ENCODE results near the gene EVL. TPM values are rescaled to one million over a fixed set of nuclear protein-coding genes. Genes with fewer than 3 reads are reported as not detected.

Gene EVL
- total and polyA plus RNA-seq, 2 donors (not counting 1 experiment from before 2014, with no cell fraction given): 23.5 to 28.1 TPM

GRCh38 chr14:100092832-100093231, 27.6 kb downstream of the EVL start:
- TF ChIP-seq CTCF (conservative IDR thresholded peaks at IDR 0.05 in 1 of 2, IDR thresholded peaks at IDR 0.05 in 1 of 2; ENCODE audit: low read depth in 1 of 2, low read length in 2 of 2) (no peak), EZH2 (IDR thresholded peaks at IDR 0.05; ENCODE audit: low read length, missing control alignments) (no peak)
- Histone ChIP-seq H3K4me2 (ENCODE audit: extremely low read depth, insufficient read depth, low read length) (no peak overlapping the region), H4K20me1 (ENCODE audit: control insufficient read depth, extremely low read depth, insufficient read depth, low read length) (no peaks in the 10 kb centered on the region), H3K27ac (ENCODE audit: insufficient read depth, low read length) (no peak overlapping the region), H3K4me3 (replicated peaks in 1 of 4; ENCODE audit: control extremely low read depth in 1 of 4, insufficient read depth in 1 of 4, low read depth in 3 of 4, low read length in 4 of 4) (no peak overlapping the region), H3K36me3 (ENCODE audit: control insufficient read depth, insufficient read depth, low read length) (no peaks in the 10 kb centered on the region), H3K9me3 (ENCODE audit: control insufficient read depth, insufficient read depth, low read depth, low read length) (no peaks in the 10 kb centered on the region), H3K79me2 (ENCODE audit: control insufficient read depth, insufficient read depth, low read length) (no peaks in the 10 kb centered on the region), H2AFZ (ENCODE audit: low read length) (no peak overlapping the region), H3K27me3 (ENCODE audit: control insufficient read depth, insufficient read depth, low read length) (no peaks in the 10 kb centered on the region), H3K4me1 (ENCODE audit: control insufficient read depth, extremely low read depth, insufficient read depth, low read length) (peaks cover 3% of the 10 kb centered on the region), H3K9ac (ENCODE audit: insufficient read depth, low read length) (no peak overlapping the region)
- no peak for DNase-seq (ENCODE audit: low read depth in 2 of 2)

DNA sequence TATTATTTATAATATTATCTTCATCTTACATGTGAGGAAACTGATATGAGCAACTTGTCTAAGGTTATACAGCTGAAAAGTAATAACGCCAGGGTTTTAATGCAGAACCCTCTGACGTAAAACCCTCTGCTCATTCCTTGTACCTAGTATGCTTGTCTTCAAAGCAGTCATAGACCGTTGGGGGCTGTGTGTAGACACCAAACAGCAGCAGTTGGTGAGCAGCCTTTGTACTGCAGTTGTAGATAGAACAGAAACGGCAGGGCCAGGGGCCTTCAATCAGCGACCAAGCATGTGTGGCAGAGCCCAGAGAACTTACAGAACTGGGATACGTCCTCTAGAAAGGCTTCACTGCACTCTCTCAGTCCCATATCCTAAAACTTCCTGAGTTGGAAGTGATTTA, 28.1 kb downstream of the EVL start:
- no peak for TF ChIP-seq CTCF (conservative IDR thresholded peaks at IDR 0.05 in 1 of 2, IDR thresholded peaks at IDR 0.05 in 1 of 2; ENCODE audit: low read depth in 1 of 2, low read length in 2 of 2)
- TF ChIP-seq EZH2 (IDR thresholded peaks at IDR 0.05; ENCODE audit: low read length, missing control alignments): no peak
- no peak for DNase-seq (ENCODE audit: low read depth in 2 of 2)
- Histone ChIP-seq H3K27ac (ENCODE audit: insufficient read depth, low read length) (no peak overlapping the region), H4K20me1 (ENCODE audit: control insufficient read depth, extremely low read depth, insufficient read depth, low read length) (no peaks in the 10 kb centered on the region), H3K4me3 (replicated peaks in 1 of 4; ENCODE audit: control extremely low read depth in 1 of 4, insufficient read depth in 1 of 4, low read depth in 3 of 4, low read length in 4 of 4) (no peak overlapping the region), H3K36me3 (ENCODE audit: control insufficient read depth, insufficient read depth, low read length) (no peaks in the 10 kb centered on the region), H3K9ac (ENCODE audit: insufficient read depth, low read length) (no peak overlapping the region), H2AFZ (ENCODE audit: low read length) (no peak overlapping the region), H3K9me3 (ENCODE audit: control insufficient read depth, insufficient read depth, low read depth, low read length) (no peaks in the 10 kb centered on the region), H3K79me2 (ENCODE audit: control insufficient read depth, insufficient read depth, low read length) (no peaks in the 10 kb centered on the region), H3K4me1 (ENCODE audit: control insufficient read depth, extremely low read depth, insufficient read depth, low read length) (peaks cover 3% of the 10 kb centered on the region), H3K4me2 (ENCODE audit: extremely low read depth, insufficient read depth, low read length) (no peak overlapping the region), H3K27me3 (ENCODE audit: control insufficient read depth, insufficient read depth, low read length) (no peaks in the 10 kb centered on the region)

- peaks cover 3% of the 10 kb centered on the region for H3K36me3 ChIP-seq (ENCODE audit: control insufficient read depth, insufficient read depth, low read length)
- TF ChIP-seq EZH2 (IDR thresholded peaks at IDR 0.05; ENCODE audit: low read length, missing control alignments) (no peak), CTCF (conservative IDR thresholded peaks at IDR 0.05 in 1 of 2, IDR thresholded peaks at IDR 0.05 in 1 of 2; ENCODE audit: low read depth in 1 of 2, low read length in 2 of 2) (no peak)
- H3K4me2 ChIP-seq (ENCODE audit: extremely low read depth, insufficient read depth, low read length): no peak overlapping the region
- peak; percentile 42 to 65 for DNase-seq (ENCODE audit: low read depth in 2 of 2)
- no peak overlapping the region for H3K4me3 ChIP-seq (replicated peaks in 1 of 4; ENCODE audit: control extremely low read depth in 1 of 4, insufficient read depth in 1 of 4, low read depth in 3 of 4, low read length in 4 of 4)
- no peaks in the 10 kb centered on the region for H3K9me3 ChIP-seq (ENCODE audit: control insufficient read depth, insufficient read depth, low read depth, low read length)
- H3K79me2 ChIP-seq (ENCODE audit: control insufficient read depth, insufficient read depth, low read length): no peaks in the 10 kb centered on the region
- no peak overlapping the region for H3K9ac ChIP-seq (ENCODE audit: insufficient read depth, low read length)
- no peak overlapping the region for H2AFZ ChIP-seq (ENCODE audit: low read length)
- H3K4me1 ChIP-seq (ENCODE audit: control insufficient read depth, extremely low read depth, insufficient read depth, low read length): peaks cover 3% of the 10 kb centered on the region
- no peaks in the 10 kb centered on the region for H4K20me1 ChIP-seq (ENCODE audit: control insufficient read depth, extremely low read depth, insufficient read depth, low read length)
- no peak overlapping the region for H3K27ac ChIP-seq (ENCODE audit: insufficient read depth, low read length)
- H3K27me3 ChIP-seq (ENCODE audit: control insufficient read depth, insufficient read depth, low read length): no peaks in the 10 kb centered on the region
These were observed 31.4 kb downstream of the EVL start for GRCh38 chr14:100096656-100097055.

Measured in fibroblast of lung (primary cell).